Posterior cingulate gyrus (tissue), 11 donors: ENCODE data around the gene YAF2.

ENCODE experiments used
- DNase-seq, 10 donors: peaks; one replicate each; pipeline versions ENCODE4 v3.0.0 to v3.0.0-alpha.2; 2020 to 2021; ENCODE audit warnings: mixed read lengths in 3 of 10
- intact Hi-C: fragments of 100-400 bp; cut with DNase I; formaldehyde crosslinking; loops from one replicate; pipeline ENCODE4 v1.15.1; 2023

The YAF2 gene

GRCh38 chr12:42238240-42239140 lies at the start of gene YAF2:
Gene YAF2 (minus strand): TSS chr12:42238248. CDS start chr12:42238180, 68 bp downstream.
- DNase-seq: peak; percentile 90 to 99 (median 92)
- intact Hi-C loops: loop anchor here (1.0 to 5.0 kb wide), 2 partner anchors 89 to 94 kb away; partner anchors contain the start of genes GXYLT1, PPHLN1 and ZCRB1

- intact Hi-C loops: no loop called here
Measured at GRCh38 chr12:42286741-42287140, 48.7 kb upstream of the YAF2 start.

GRCh38 chr12:42285431-42285830 lies 47.4 kb upstream of the YAF2 start:
- no peak for DNase-seq
- intact Hi-C loops: no loop called here

More at GRCh38 chr12:42286741-42287140, 48.7 kb upstream of the YAF2 start:
- DNase-seq: peak in 1 of 10 donors; percentile 85

- intact Hi-C loops: no loop called here
- no peak for DNase-seq
Measured at GRCh38 chr12:42284876-42285275, 46.8 kb upstream of the YAF2 start.

- intact Hi-C loops: no loop called here
Measured at GRCh38 chr12:42284157-42284556, 46.1 kb upstream of the YAF2 start.

GRCh38 chr12:42283739-42284138 lies 45.7 kb upstream of the YAF2 start:
- intact Hi-C loops: no loop called here
- no peak for DNase-seq

More at GRCh38 chr12:42284157-42284556, 46.1 kb upstream of the YAF2 start:
- DNase-seq: no peak

- DNase-seq: no peak
- intact Hi-C loops: no loop called here
Measured at GRCh38 chr12:42282294-42282693, 44.2 kb upstream of the YAF2 start.

GRCh38 chr12:42281844-42282243 lies 43.8 kb upstream of the YAF2 start:
- no peak for DNase-seq
- intact Hi-C loops: no loop called here

- DNase-seq: no peak
- intact Hi-C loops: no loop called here
Measured at GRCh38 chr12:42281278-42281677, 43.2 kb upstream of the YAF2 start.

- no peak for DNase-seq
- intact Hi-C loops: no loop called here
Measured at GRCh38 chr12:42278128-42278510, 40.1 kb upstream of the YAF2 start.

GRCh38 chr12:42277396-42278127 lies 39.5 kb upstream of the YAF2 start:
- DNase-seq: no peak
- intact Hi-C loops: no loop called here

GRCh38 chr12:42275499-42275898 lies 37.5 kb upstream of the YAF2 start:
- intact Hi-C loops: no loop called here
- DNase-seq: no peak

- intact Hi-C loops: no loop called here
- DNase-seq: no peak
Measured at GRCh38 chr12:42273706-42274105, 35.7 kb upstream of the YAF2 start.

GRCh38 chr12:42270596-42270995 lies 32.5 kb upstream of the YAF2 start:
- DNase-seq: no peak
- intact Hi-C loops: no loop called here

- intact Hi-C loops: no loop called here
- DNase-seq: no peak
Measured at GRCh38 chr12:42267413-42268190, 29.6 kb upstream of the YAF2 start.

- intact Hi-C loops: no loop called here
- DNase-seq: no peak
Measured at GRCh38 chr12:42266579-42267230, 28.7 kb upstream of the YAF2 start.

GRCh38 chr12:42262271-42262670 lies 24.2 kb upstream of the YAF2 start:
- DNase-seq: no peak
- intact Hi-C loops: no loop called here

GRCh38 chr12:42261708-42262107 lies 23.7 kb upstream of the YAF2 start:
- DNase-seq: no peak
- intact Hi-C loops: no loop called here

- intact Hi-C loops: no loop called here
- no peak for DNase-seq
Measured at GRCh38 chr12:42260518-42260917, 22.5 kb upstream of the YAF2 start.

GRCh38 chr12:42259699-42260098 lies 21.7 kb upstream of the YAF2 start:
- DNase-seq: no peak
- intact Hi-C loops: no loop called here
